ENCODE measurements around the gene MBD3L4.
"Not testable (repeated sequence)": the region's sequence is repeated elsewhere in the genome, so short reads cannot be mapped to it uniquely, and the experiment has no call there.

GRCh38 chr19:7058576-7058975 is 18.6 kb upstream of the MBD3L4 start, which contains the start of gene MBD3L3:
- not testable (repeated sequence) for TF ChIP-seq EZH2phosphoT487 (IDR thresholded peaks at IDR 0.05; ENCODE audit: borderline replicate concordance, low read length); CTCF (IDR thresholded peaks at IDR 0.05; ENCODE audit: low read depth, low read length, poor library complexity, severe bottlenecking)
